NB4 (cell line): ENCODE measurements around the gene ENTREP3.
A peak's percentile ranks its signal among the peaks of the same experiment; 100 is the strongest.

ENCODE experiments used
- DNase-seq: peaks from one replicate; pipeline ENCODE4 v3.0.0; 2010; ENCODE audit warnings: low read depth
- H3K4me3 ChIP-seq: one replicate; pipeline ENCODE4 v1.5.1; 2011; ENCODE audit warnings: mild to moderate bottlenecking, low read depth, low read length, moderate library complexity
- CTCF ChIP-seq: IDR thresholded peaks from one replicate; pipeline ENCODE4 v1.5.1; 2012; ENCODE audit warnings: low read depth, low read length
- MAX ChIP-seq: IDR thresholded peaks from 2 replicates; pipeline ENCODE4 v1.6.1; 2011; ENCODE audit warnings: low read depth, low read length
- MYC ChIP-seq: IDR thresholded peaks from 2 replicates; pipeline ENCODE4 v1.6.1; 2011; ENCODE audit warnings: low read depth, low read length
- POLR2A ChIP-seq: IDR thresholded peaks from 2 replicates; pipeline ENCODE4 v1.6.1; 2011; ENCODE audit warnings: mild to moderate bottlenecking; ENCODE audit not compliant: insufficient read length; ENCODE audit errors: extremely low read depth

Gene ENTREP3

DNA sequence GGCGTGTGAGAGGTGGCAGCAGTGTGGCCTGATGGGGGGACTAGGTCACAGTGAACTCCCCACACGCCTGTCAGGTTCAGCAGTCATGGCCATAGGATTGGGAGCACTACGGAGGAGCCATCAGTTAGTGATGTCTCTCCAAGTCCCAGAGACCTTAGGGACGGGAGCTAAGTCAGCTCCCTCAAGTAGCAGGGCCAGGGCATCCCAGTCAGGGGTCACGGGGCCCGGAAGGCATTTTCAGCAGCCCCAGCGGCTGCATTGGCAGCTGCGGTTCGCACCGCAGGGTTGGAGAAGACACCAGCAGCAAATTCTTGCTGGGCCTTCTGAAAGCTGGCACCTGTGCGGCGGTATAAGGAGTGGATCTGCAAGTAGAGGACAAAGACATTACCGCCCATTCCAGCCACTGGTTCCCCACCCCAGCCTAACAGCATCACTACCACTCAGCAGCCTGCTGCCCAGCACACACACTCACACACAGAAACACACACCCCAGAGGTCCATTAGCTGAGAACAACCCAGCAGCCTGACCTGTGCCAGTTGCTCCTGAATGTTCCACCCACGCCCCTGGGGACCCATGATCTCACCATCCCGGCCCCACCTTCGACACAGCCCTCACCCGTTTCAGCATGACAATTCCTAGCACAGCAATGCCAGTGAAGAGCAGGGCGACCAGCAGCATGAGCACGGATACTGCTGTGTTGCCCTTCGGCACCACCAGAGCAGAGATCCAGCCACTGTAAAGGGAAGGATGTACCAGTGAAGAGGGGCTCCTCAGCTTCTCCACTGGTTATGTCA, 972 bp upstream of the ENTREP3 start:
- H3K4me3 ChIP-seq = no peak overlapping the region
- no peak for TF ChIP-seq MYC
- no peak for TF ChIP-seq CTCF
- no peak for TF ChIP-seq MAX
- no peak for TF ChIP-seq POLR2A
- no peak for DNase-seq

GRCh38 chr1:155254714-155255242, 505 bp downstream of the ENTREP3 start:
- TF ChIP-seq MYC = no peak
- TF ChIP-seq POLR2A = no peak
- no peak for TF ChIP-seq CTCF
- TF ChIP-seq MAX = no peak
- no peak for DNase-seq
- H3K4me3 ChIP-seq = peak overlapping the region; percentile 53

- no peak for DNase-seq
Measured at GRCh38 chr1:155254228-155254713, 1.0 kb downstream of the ENTREP3 start.

GRCh38 chr1:155253797-155254196, 1.5 kb downstream of the ENTREP3 start:
- TF ChIP-seq POLR2A (no peak), MAX (no peak), MYC (no peak)
- H3K4me3 ChIP-seq = no peak overlapping the region
- no peak for DNase-seq

More at GRCh38 chr1:155254228-155254713, 1.0 kb downstream of the ENTREP3 start:
- H3K4me3 ChIP-seq = no peak overlapping the region
- TF ChIP-seq CTCF (no peak), POLR2A (no peak), MAX (no peak), MYC (no peak)

DNA sequence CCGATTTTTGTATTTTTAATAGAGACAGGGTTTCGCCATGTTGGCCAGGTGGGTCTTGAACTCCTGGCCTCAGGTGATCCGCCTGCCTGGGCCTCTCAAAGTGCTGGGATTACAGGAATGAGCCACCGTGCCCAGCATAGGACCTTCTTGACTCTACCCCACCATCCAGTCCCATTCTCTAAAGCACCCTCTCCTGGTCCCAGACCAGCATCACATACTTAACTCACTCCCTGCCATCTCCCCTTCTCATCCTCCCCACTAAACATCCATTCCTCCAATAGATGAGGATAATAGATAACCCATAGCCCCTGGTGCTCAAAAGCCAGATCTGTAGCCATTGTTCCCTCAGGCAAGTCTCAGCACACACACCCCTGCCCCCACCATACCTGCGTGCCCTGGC, 2.1 kb downstream of the ENTREP3 start:
- H3K4me3 ChIP-seq = no peak overlapping the region
- no peak for DNase-seq
- TF ChIP-seq POLR2A (no peak), CTCF (no peak), MYC (no peak), MAX (no peak)

GRCh38 chr1:155251566-155251965, 3.7 kb downstream of the ENTREP3 start:
- TF ChIP-seq CTCF = no peak
- no peak for DNase-seq
- no peak overlapping the region for H3K4me3 ChIP-seq
